Prostate gland (tissue), 2 donors: ENCODE results near the gene SORL1. TPM values are rescaled to one million over a fixed set of nuclear protein-coding genes. Genes with fewer than 3 reads are reported as not detected.

Source experiments
- DNase-seq: peaks from one replicate; pipeline ENCODE4 v3.0.0-alpha.2; 2019; ENCODE audit warnings: low spot score
- H3K27ac ChIP-seq, 2 donors: fragments of 200-600 bp; sonication (generic); 2 replicates each; pipeline ENCODE4 v1.5.1; 2017 to 2019
- H3K27me3 ChIP-seq: fragments of 200-600 bp; sonication (generic); replicated peaks from 2 replicates; pipeline ENCODE4 v1.5.1; 2019; ENCODE audit not compliant: insufficient read depth
- H3K36me3 ChIP-seq, 2 donors: fragments of 200-600 bp; sonication (generic); 1 replicate in 1 of 2; 2 replicates in 1 of 2; pipeline versions ENCODE4 v1.5.1 to v1.8.1; 2017 to 2019
- H3K4me1 ChIP-seq: fragments of 200-600 bp; sonication (generic); replicated peaks from 2 replicates; pipeline ENCODE4 v1.5.1; 2019
- H3K4me3 ChIP-seq, 2 donors: fragments of 200-600 bp; sonication (generic); 2 replicates each; pipeline ENCODE4 v1.5.1; 2017 to 2019
- H3K9me3 ChIP-seq: fragments of 200-600 bp; sonication (generic); 2 replicates; pipeline ENCODE4 v1.5.1; 2017
- POLR2A ChIP-seq: fragments of 450-650 bp; IDR thresholded peaks from one replicate; pipeline ENCODE4 v1.6.1; 2016; ENCODE audit warnings: antibody characterized with exemption, mild to moderate bottlenecking
- POLR2AphosphoS5 ChIP-seq: sonication (generic); formaldehyde crosslinking; IDR thresholded peaks from one replicate; pipeline ENCODE4 v1.6.1; 2017; ENCODE audit warnings: antibody characterized with exemption
- WGBS: methylation state at CpG from one replicate; pipeline ENCODE4 v1.1.5; 2018; 5-methylcytosine and 5-hydroxymethylcytosine counted together
- intact Hi-C: fragments of 100-400 bp; cut with DNase I; formaldehyde crosslinking; loops from one replicate; pipeline ENCODE4 v1.14.2; 2022
- total RNA-seq, 2 donors: library from RNA; depleted of rRNA; stranded (reverse); fragments of >200 nt; gene quantifications; one replicate each; pipeline ENCODE4 v1.1.0, GENCODE V29; 2016
- TF ChIP-seq, protein P1 (sequence below), 4 experiments: fragments of 200-600 bp in 2 of 4; fragments of 450-650 bp in 2 of 4; sonication (generic) in 2 of 4; IDR thresholded peaks; 1 replicate in 3 of 4; 2 replicates in 1 of 4; pipeline ENCODE4 v1.5.1; 2016 to 2019; ENCODE audit warnings: antibody characterized with exemption in 4 of 4, mild to moderate bottlenecking in 2 of 4, moderate library complexity in 2 of 4

SORL1 gene
- total RNA-seq, 2 donors from 2014 or later: 77.4 to 97.6 TPM

GRCh38 chr11:121650351-121651256 lies 198.5 kb downstream of the SORL1 start:
- Histone ChIP-seq H3K36me3 (no peaks in the 10 kb centered on the region), H3K4me1 (no peaks in the 10 kb centered on the region), H3K4me3 (no peak overlapping the region), H3K9me3 (no peaks in the 10 kb centered on the region), H3K27ac (no peak overlapping the region), H3K27me3 (no peaks in the 10 kb centered on the region)
- 74% methylated on average over 12 of the region's 12 CpGs for WGBS
- no peak for TF ChIP-seq POLR2A
- TF ChIP-seq, protein P1, sequence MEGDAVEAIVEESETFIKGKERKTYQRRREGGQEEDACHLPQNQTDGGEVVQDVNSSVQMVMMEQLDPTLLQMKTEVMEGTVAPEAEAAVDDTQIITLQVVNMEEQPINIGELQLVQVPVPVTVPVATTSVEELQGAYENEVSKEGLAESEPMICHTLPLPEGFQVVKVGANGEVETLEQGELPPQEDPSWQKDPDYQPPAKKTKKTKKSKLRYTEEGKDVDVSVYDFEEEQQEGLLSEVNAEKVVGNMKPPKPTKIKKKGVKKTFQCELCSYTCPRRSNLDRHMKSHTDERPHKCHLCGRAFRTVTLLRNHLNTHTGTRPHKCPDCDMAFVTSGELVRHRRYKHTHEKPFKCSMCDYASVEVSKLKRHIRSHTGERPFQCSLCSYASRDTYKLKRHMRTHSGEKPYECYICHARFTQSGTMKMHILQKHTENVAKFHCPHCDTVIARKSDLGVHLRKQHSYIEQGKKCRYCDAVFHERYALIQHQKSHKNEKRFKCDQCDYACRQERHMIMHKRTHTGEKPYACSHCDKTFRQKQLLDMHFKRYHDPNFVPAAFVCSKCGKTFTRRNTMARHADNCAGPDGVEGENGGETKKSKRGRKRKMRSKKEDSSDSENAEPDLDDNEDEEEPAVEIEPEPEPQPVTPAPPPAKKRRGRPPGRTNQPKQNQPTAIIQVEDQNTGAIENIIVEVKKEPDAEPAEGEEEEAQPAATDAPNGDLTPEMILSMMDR (IDR thresholded peaks at IDR 0.05): no peak
- no peak for TF ChIP-seq POLR2AphosphoS5
- no peak for DNase-seq
- intact Hi-C loops: loop anchor here (10.0 kb wide), 1 partner anchor 374 kb away; no protein-coding TSS in a partner anchor

- H3K4me3 ChIP-seq: no peak overlapping the region
- no peaks in the 10 kb centered on the region for H3K4me1 ChIP-seq
- 90% methylated on average over 2 of the region's 2 CpGs for WGBS
- H3K36me3 ChIP-seq: no peaks in the 10 kb centered on the region
- intact Hi-C loops: loop anchor here (10.0 kb wide), 1 partner anchor 374 kb away; no protein-coding TSS in a partner anchor
- DNase-seq: no peak
- TF ChIP-seq POLR2AphosphoS5 (no peak), POLR2A (no peak)
- TF ChIP-seq, protein P1 (IDR thresholded peaks at IDR 0.05): no peak
- H3K9me3 ChIP-seq: no peaks in the 10 kb centered on the region
- H3K27me3 ChIP-seq: no peaks in the 10 kb centered on the region
- no peak overlapping the region for H3K27ac ChIP-seq
Measured at GRCh38 chr11:121651257-121651605, 199.1 kb downstream of the SORL1 start.

DNA sequence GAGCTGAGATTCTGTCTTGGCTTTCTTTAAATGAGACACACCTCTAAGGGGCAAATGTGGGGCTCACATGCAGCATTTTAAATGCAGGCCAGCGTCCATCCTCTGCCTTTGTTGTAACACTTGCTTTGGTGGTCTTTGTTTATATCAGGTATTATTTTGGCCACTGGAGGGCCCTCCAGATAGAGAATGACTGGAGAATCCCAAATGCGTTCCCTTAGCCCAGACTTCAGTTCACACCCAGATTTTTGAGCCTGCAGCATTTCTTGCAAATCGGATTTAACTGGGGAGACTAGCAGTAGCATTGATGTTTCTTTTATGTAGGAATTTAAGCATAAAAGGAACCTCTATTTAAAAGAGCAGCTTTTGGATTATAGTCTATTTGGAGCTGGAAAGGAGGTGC lies 200.9 kb downstream of the SORL1 start:
- no peak overlapping the region for H3K4me3 ChIP-seq
- TF ChIP-seq, protein P1 (IDR thresholded peaks at IDR 0.05): peak in 3 of 4 experiments; percentile 6 to 19 (median 7)
- TF ChIP-seq POLR2AphosphoS5: no peak
- no peak for DNase-seq
- no peaks in the 10 kb centered on the region for H3K4me1 ChIP-seq
- H3K27ac ChIP-seq: no peak overlapping the region
- no peaks in the 10 kb centered on the region for H3K9me3 ChIP-seq
- WGBS: 46% methylated on average over 3 of the region's 3 CpGs
- no peaks in the 10 kb centered on the region for H3K36me3 ChIP-seq
- intact Hi-C loops: loop anchor here (10.0 kb wide), 1 partner anchor 372 kb away; no protein-coding TSS in a partner anchor
- H3K27me3 ChIP-seq: no peaks in the 10 kb centered on the region

DNA sequence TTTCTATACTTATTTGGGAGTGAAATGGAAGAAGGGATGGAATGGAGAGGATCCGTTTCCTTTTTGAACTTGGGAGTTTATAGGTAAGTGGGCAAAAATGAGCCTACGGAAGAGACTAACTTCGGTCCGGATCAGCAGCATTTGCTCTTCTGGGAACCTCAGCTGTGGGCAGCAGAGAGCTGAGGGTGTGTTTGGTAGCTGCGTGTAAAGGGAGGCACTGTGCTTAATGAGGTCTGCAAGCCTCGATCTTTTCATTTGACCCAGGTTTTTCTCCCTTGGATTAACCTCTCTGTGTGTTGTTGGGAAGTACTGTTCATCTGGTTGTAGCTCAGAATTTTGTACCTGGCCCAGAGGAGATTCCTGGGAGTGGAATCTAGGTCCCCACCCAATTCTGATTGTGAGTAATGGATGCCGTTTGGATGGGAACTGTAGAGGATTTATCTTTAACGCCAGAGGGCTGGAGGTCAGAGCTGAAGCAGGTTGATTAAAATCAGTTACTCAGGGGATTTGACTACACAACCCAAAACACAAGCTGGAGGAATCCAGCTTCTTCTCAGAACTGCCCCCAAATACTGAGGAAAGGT lies 202.2 kb downstream of the SORL1 start:
- intact Hi-C loops: loop anchor here (2.0 to 10.0 kb wide), 3 partner anchors 370 to 850 kb away; no protein-coding TSS in a partner anchor

DNA sequence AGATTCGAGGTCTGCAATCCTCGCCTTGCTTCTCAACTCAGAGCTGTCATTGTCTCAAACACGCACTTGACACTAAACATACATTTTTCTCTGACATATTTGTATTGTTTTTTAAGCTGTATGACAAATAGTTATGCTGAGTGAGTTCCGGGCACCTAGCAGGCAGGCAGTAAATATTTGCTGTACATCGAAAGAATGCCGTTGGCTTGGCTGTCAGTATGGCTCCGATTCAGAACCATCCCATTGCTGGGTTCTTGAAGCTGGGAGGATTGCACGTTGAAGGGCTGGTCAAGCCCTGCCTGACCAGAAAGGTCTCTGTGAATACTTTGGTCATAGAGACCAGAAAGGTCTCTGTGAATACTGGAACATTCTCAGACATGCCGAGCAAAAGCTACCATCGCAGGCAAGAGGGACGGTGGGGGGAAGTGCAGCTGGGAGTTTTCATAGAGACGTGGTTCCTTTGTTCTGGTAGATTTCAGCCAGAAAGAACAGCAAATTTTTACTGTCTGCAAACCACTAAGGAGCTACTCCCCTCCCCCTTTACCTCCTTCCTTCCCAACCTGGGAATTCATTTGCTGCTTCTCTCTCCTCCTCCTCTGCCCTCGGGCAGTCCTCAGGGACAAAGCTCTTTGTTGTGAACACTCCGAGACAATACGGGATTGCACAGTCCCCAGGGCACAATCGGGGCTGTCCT lies 202.9 kb downstream of the SORL1 start:
- H3K36me3 ChIP-seq: no peaks in the 10 kb centered on the region
- no peak for TF ChIP-seq POLR2A
- peak; percentile 37 for TF ChIP-seq POLR2AphosphoS5
- H3K27me3 ChIP-seq: no peaks in the 10 kb centered on the region
- H3K27ac ChIP-seq: peak overlapping the region; percentile 80 to 84
- 6% methylated on average over 16 of the region's 16 CpGs for WGBS
- H3K4me1 ChIP-seq: no peaks in the 10 kb centered on the region
- no peaks in the 10 kb centered on the region for H3K9me3 ChIP-seq
- peak overlapping the region; percentile 26 to 31 for H3K4me3 ChIP-seq
- DNase-seq: peak; percentile 48
- intact Hi-C loops: loop anchor here (2.0 to 10.0 kb wide), 4 partner anchors 87 to 850 kb away; no protein-coding TSS in a partner anchor

More for the DNA sequence above, 202.2 kb downstream of the SORL1 start:
- Histone ChIP-seq H3K36me3 (no peaks in the 10 kb centered on the region), H3K4me1 (no peaks in the 10 kb centered on the region), H3K27ac (peak overlapping the region; percentile 80 to 84), H3K4me3 (no peak overlapping the region), H3K9me3 (no peaks in the 10 kb centered on the region), H3K27me3 (no peaks in the 10 kb centered on the region)
- TF ChIP-seq POLR2A: no peak
- DNase-seq: no peak
- WGBS: 67% methylated on average over 8 of the region's 8 CpGs
